Endothelial cell of umbilical vein (primary cell): ENCODE results near the gene ACADVL. TPM values are rescaled to one million over a fixed set of nuclear protein-coding genes. Genes with fewer than 3 reads are reported as not detected.

Source experiments
- BruUV-seq: library from RNA; stranded (reverse); fragments of 400-500 nt; replicated peaks from 2 replicates; lab custom pipeline; 2021; lab: Mats Ljungman, UMichigan
- CTCF ChIA-PET: fragments of 300-600, 350-600 bp; sonication (Branson Sonifier 250); formaldehyde crosslinking; loops from one replicate; lab custom pipeline; 2021; ENCODE audit warnings: antibody characterized with exemption, inconsistent platforms; lab: Charles Lee
- POLR2A ChIA-PET: fragments of 300-600, 350-600 bp; sonication (Branson Sonifier 250); formaldehyde crosslinking; loops from one replicate; lab custom pipeline; 2021; ENCODE audit warnings: antibody characterized with exemption, inconsistent platforms; lab: Charles Lee
- DNase-seq: peaks from one replicate; pipeline ENCODE4 v3.0.0-alpha.2; 2011; ENCODE audit warnings: low read depth, low spot score
- FAIRE-seq: peaks from 2 replicates; lab custom pipeline; 2011; peaks lifted over from hg19 to GRCh38; lab: Jason Lieb, UNC
- H2AFZ ChIP-seq: 2 replicates; pipeline ENCODE4 v1.6.0; 2012; ENCODE audit warnings: low read depth, low read length, control low read depth, inconsistent platforms
- H3K27ac ChIP-seq: 2 replicates; pipeline ENCODE4 v1.5.1; 2011; ENCODE audit warnings: low read depth, mild to moderate bottlenecking, control low read depth, low read length, moderate library complexity; ENCODE audit not compliant: insufficient read depth
- H3K27me3 ChIP-seq, 2 experiments: 2 replicates each; pipeline versions ENCODE4 v1.6.0 to v1.6.1; 2011; ENCODE audit warnings: low read length in 2 of 2, mixed read lengths in 1 of 2; ENCODE audit not compliant: control insufficient read depth in 2 of 2, insufficient read depth in 2 of 2
- H3K36me3 ChIP-seq, 2 experiments: 2 replicates in 1 of 2; 3 replicates in 1 of 2; pipeline ENCODE4 v1.5.1; 2011; ENCODE audit warnings: low read length in 2 of 2, mild to moderate bottlenecking in 1 of 2, moderate library complexity in 1 of 2; ENCODE audit not compliant: control insufficient read depth in 2 of 2, insufficient read depth in 2 of 2; ENCODE audit errors: extremely low read depth in 1 of 2
- H3K4me1 ChIP-seq: 3 replicates; pipeline ENCODE4 v1.5.1; 2011; ENCODE audit warnings: mild to moderate bottlenecking, low read length; ENCODE audit not compliant: control insufficient read depth, insufficient read depth; ENCODE audit errors: extremely low read depth
- H3K4me2 ChIP-seq: 2 replicates; pipeline ENCODE4 v1.6.1; 2011; ENCODE audit warnings: low read length, control low read depth, mixed read lengths; ENCODE audit not compliant: insufficient read depth
- H3K4me3 ChIP-seq, 3 experiments: fragments of 200-600 bp in 1 of 3; sonication (generic), shearing (Covaris generic) in 1 of 3; replicated peaks in 1 of 3; 2 replicates each; pipeline ENCODE4 v1.5.1; 2011 to 2016; ENCODE audit warnings: control low read depth in 3 of 3, low read length in 3 of 3, mild to moderate bottlenecking in 2 of 3, inconsistent platforms in 1 of 3, low read depth in 1 of 3, moderate library complexity in 1 of 3; ENCODE audit not compliant: insufficient read depth in 1 of 3
- H3K79me2 ChIP-seq: 2 replicates; pipeline ENCODE4 v1.6.0; 2012; ENCODE audit warnings: low read length, inconsistent platforms; ENCODE audit not compliant: control insufficient read depth, insufficient read depth
- H3K9ac ChIP-seq: replicated peaks from 2 replicates; pipeline ENCODE3; 2011; ENCODE audit warnings: low read length, control low read depth; ENCODE audit not compliant: insufficient read depth; ENCODE audit errors: extremely low read depth
- H3K9me1 ChIP-seq: replicated peaks from 3 replicates; pipeline ENCODE4 v1.6.0; 2011; ENCODE audit warnings: mild to moderate bottlenecking, low read length; ENCODE audit not compliant: control insufficient read depth, insufficient read depth; ENCODE audit errors: extremely low read depth
- H3K9me3 ChIP-seq: replicated peaks from 2 replicates; pipeline ENCODE4 v1.5.1; 2012; ENCODE audit warnings: low read length, inconsistent platforms; ENCODE audit not compliant: control insufficient read depth, insufficient read depth
- H4K20me1 ChIP-seq: replicated peaks from 2 replicates; pipeline ENCODE3; 2011; ENCODE audit warnings: mild to moderate bottlenecking, low read length; ENCODE audit not compliant: control insufficient read depth, insufficient read depth; ENCODE audit errors: extremely low read depth
- EZH2 ChIP-seq: IDR thresholded peaks from 2 replicates; pipeline ENCODE4 v1.6.1; 2012; ENCODE audit warnings: borderline replicate concordance, low read depth, mild to moderate bottlenecking, moderate library complexity, low read length, inconsistent platforms; ENCODE audit not compliant: severe bottlenecking
- FOS ChIP-seq: IDR thresholded peaks from 2 replicates; pipeline ENCODE4 v1.6.1; 2011; ENCODE audit warnings: mild to moderate bottlenecking, low read length, moderate library complexity, borderline replicate concordance; ENCODE audit not compliant: insufficient read depth
- GATA2 ChIP-seq: IDR thresholded peaks from 2 replicates; pipeline ENCODE4 v1.7.0; 2011; ENCODE audit warnings: low read depth, mild to moderate bottlenecking, moderate library complexity, mixed read lengths, low read length; ENCODE audit not compliant: insufficient read length, insufficient read depth
- JUN ChIP-seq: IDR thresholded peaks from 2 replicates; pipeline ENCODE4 v1.6.1; 2011; ENCODE audit warnings: borderline replicate concordance, low read depth; ENCODE audit not compliant: insufficient read length, insufficient read depth
- MYC ChIP-seq: IDR thresholded peaks from one replicate; pipeline ENCODE4 v1.6.1; 2011; ENCODE audit warnings: mild to moderate bottlenecking, low read depth, low read length
- POLR2A ChIP-seq: IDR thresholded peaks from 2 replicates; pipeline ENCODE4 v1.6.1; 2012; ENCODE audit warnings: low read depth, mild to moderate bottlenecking, control low read depth, low read length
- POLR2AphosphoS5 ChIP-seq: IDR thresholded peaks from 2 replicates; pipeline ENCODE4 v1.6.1; 2012; ENCODE audit warnings: low read depth, mild to moderate bottlenecking, control low read depth, low read length, moderate library complexity; ENCODE audit not compliant: insufficient read depth
- dilution Hi-C: fragments of 300-500 bp; cut with MboI; formaldehyde crosslinking; loops from one replicate; pipeline ENCODE4 v1.15.0; 2019; ENCODE audit warnings: low sequenced_read_pairs; ENCODE audit not compliant: extremely low pct_ligation_motif_present
- intact Hi-C: fragments of 100-400 bp; cut with micrococcal nuclease; formaldehyde crosslinking; loops from one replicate; pipeline ENCODE4 v1.10.0; 2022
- polyA plus RNA-seq, 4 experiments: library from polyadenylated mRNA; depleted of rRNA in 3 of 4; stranded (reverse) in 3 of 4; unstranded in 1 of 4; fragments of >200 nt; gene quantifications; 2 replicates each; pipeline versions ENCODE4 v1.2.1 to v1.2.3, GENCODE V29; 2011 to 2012; ENCODE audit warnings: missing spikeins in 1 of 4
- total RNA-seq: library from RNA; stranded (reverse); gene quantifications from 2 replicates; pipeline ENCODE4 v1.2.3, GENCODE V29; 2021
- TF ChIP-seq, protein P1 (sequence below): IDR thresholded peaks from 2 replicates; pipeline ENCODE4 v1.6.1; 2011; ENCODE audit not compliant: insufficient read depth, insufficient read length
- TF ChIP-seq, protein P2 (sequence below), 2 donors: IDR thresholded peaks; 1 replicate in 1 of 2; 2 replicates in 1 of 2; pipeline ENCODE4 v1.5.1; 2011; ENCODE audit warnings: low read length in 2 of 2, mild to moderate bottlenecking in 2 of 2, moderate library complexity in 2 of 2, control low read depth in 1 of 2, inconsistent platforms in 1 of 2, low read depth in 1 of 2; ENCODE audit not compliant: insufficient read depth in 1 of 2; ENCODE audit errors: extremely low read depth in 1 of 2

ACADVL gene
- total and polyA plus RNA-seq, 2 donors (not counting 3 experiments of a cell fraction or from before 2014, with no cell fraction given), result 308 to 376 TPM

DNA sequence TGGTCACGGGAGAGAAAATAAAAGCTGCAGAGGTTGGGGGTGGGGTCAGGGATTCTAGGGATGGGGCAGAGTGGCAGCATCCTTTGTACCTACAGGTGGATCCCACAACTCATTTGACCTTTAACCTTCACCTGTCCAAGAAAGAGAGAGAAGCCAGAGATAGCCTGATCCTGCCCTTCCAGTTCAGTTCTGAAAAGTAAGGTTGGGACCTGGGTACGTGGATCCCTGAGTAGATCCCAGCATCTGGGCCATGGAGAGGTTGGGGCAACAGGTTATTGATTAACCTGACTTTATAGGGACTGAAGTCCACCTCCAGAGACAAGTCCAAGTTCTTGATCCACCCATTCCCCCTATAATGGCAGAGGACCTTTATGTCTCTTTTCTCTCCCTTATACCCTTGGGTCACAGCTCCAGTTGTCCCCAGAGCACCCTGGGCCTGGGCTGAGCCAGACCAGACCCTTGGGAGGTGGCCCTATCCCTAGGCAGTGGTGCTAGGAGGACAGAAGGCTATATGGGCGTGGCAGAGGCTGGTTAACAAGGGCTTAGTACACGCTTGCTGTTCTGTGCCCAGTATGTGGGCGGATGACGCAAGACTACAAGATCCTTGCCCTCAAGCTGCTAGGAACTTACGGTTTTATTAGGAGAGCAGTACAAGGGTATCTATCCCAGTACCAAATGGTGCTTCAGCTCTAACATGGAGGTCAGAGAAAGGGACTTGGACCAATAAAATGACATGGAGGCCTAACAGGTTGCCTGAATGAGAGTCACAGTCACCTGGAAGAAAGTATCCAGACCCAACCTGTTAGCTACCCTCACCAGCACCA is 39.2 kb downstream of the ACADVL start:
- no peak for TF ChIP-seq GATA2
- no peak for TF ChIP-seq POLR2A
- no peak for TF ChIP-seq FOS
- TF ChIP-seq POLR2AphosphoS5, result no peak
- no peak for TF ChIP-seq EZH2
- TF ChIP-seq, protein P1, sequence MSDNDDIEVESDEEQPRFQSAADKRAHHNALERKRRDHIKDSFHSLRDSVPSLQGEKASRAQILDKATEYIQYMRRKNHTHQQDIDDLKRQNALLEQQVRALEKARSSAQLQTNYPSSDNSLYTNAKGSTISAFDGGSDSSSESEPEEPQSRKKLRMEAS, result no peak
- TF ChIP-seq JUN, result no peak
- TF ChIP-seq, protein P2, sequence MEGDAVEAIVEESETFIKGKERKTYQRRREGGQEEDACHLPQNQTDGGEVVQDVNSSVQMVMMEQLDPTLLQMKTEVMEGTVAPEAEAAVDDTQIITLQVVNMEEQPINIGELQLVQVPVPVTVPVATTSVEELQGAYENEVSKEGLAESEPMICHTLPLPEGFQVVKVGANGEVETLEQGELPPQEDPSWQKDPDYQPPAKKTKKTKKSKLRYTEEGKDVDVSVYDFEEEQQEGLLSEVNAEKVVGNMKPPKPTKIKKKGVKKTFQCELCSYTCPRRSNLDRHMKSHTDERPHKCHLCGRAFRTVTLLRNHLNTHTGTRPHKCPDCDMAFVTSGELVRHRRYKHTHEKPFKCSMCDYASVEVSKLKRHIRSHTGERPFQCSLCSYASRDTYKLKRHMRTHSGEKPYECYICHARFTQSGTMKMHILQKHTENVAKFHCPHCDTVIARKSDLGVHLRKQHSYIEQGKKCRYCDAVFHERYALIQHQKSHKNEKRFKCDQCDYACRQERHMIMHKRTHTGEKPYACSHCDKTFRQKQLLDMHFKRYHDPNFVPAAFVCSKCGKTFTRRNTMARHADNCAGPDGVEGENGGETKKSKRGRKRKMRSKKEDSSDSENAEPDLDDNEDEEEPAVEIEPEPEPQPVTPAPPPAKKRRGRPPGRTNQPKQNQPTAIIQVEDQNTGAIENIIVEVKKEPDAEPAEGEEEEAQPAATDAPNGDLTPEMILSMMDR (IDR thresholded peaks at IDR 0.05; ENCODE audit: extremely low read depth in 1 of 2, insufficient read depth in 1 of 2, low read depth in 1 of 2, low read length in 2 of 2), result no peak
- TF ChIP-seq MYC, result no peak
- H3K4me2 ChIP-seq, result no peak overlapping the region
- no peak overlapping the region for H3K27ac ChIP-seq
- peaks cover 19% of the 10 kb centered on the region for H3K4me1 ChIP-seq
- dilution Hi-C loops (no loop called here), intact Hi-C loops (no loop called here)
- peaks cover 3 to 21% of the 10 kb centered on the region in 2 experiments for H3K36me3 ChIP-seq
- peaks cover 3% of the 10 kb centered on the region for H3K79me2 ChIP-seq
- no peaks in the 10 kb centered on the region for H3K9me1 ChIP-seq
- POLR2A ChIA-PET, result no interaction called here
- DNase-seq, result no peak
- H4K20me1 ChIP-seq, result no peaks in the 10 kb centered on the region
- no peak overlapping the region for H2AFZ ChIP-seq
- no peaks in the 10 kb centered on the region for H3K9me3 ChIP-seq
- no peak overlapping the region for H3K4me3 ChIP-seq
- no peaks in the 10 kb centered on the region for H3K27me3 ChIP-seq
- no peak overlapping the region for H3K9ac ChIP-seq
- no TSS peak for BruUV-seq
- CTCF ChIA-PET, result interaction anchor here (1.3 to 1.5 kb wide), 2 partner anchors 37 to 38 kb away, joined by 3 read pairs; no protein-coding TSS in a partner anchor
- no peak for FAIRE-seq
